Activated naive CD4-positive, alpha-beta T cell treated with Interleukin-2 at 50 U/mL for 16 hours (primary cell): ENCODE measurements around the gene PIP5K1B.

Experiments
- DNase-seq: peaks from one replicate; pipeline ENCODE4 v3.0.0-alpha.2; 2020

PIP5K1B gene

GRCh38 chr9:68925175-68925574 lies 220.1 kb downstream of the PIP5K1B start:
- DNase-seq = no peak

- no peak for DNase-seq
These were observed 222.1 kb downstream of the PIP5K1B start for GRCh38 chr9:68927165-68927564.

GRCh38 chr9:68931821-68932220 lies 226.8 kb downstream of the PIP5K1B start:
- no peak for DNase-seq

GRCh38 chr9:68932458-68932857 lies 227.4 kb downstream of the PIP5K1B start:
- DNase-seq = no peak

- DNase-seq = no peak
These were observed 228.6 kb downstream of the PIP5K1B start for GRCh38 chr9:68933434-68934328.

GRCh38 chr9:68934329-68934644 lies 229.2 kb downstream of the PIP5K1B start:
- no peak for DNase-seq

GRCh38 chr9:68940573-68940972 lies 235.5 kb downstream of the PIP5K1B start:
- no peak for DNase-seq

GRCh38 chr9:68941780-68942459 lies 236.9 kb downstream of the PIP5K1B start:
- no peak for DNase-seq

- no peak for DNase-seq
These were observed 237.8 kb downstream of the PIP5K1B start for GRCh38 chr9:68942790-68943189.

GRCh38 chr9:68947015-68947414 lies 242.0 kb downstream of the PIP5K1B start:
- DNase-seq = no peak

GRCh38 chr9:68947842-68948569 lies 243.0 kb downstream of the PIP5K1B start:
- no peak for DNase-seq

GRCh38 chr9:68949271-68950000 lies 244.4 kb downstream of the PIP5K1B start:
- DNase-seq = no peak

GRCh38 chr9:68950188-68950587 lies 245.1 kb downstream of the PIP5K1B start:
- no peak for DNase-seq

- DNase-seq = no peak
These were observed 245.6 kb downstream of the PIP5K1B start for GRCh38 chr9:68950689-68951088.

GRCh38 chr9:68951879-68952659 lies 247.0 kb downstream of the PIP5K1B start:
- DNase-seq = no peak

GRCh38 chr9:68953771-68954170 lies 248.7 kb downstream of the PIP5K1B start:
- DNase-seq = no peak

- DNase-seq = no peak
These were observed 250.3 kb downstream of the PIP5K1B start for GRCh38 chr9:68955330-68955729.

GRCh38 chr9:68957479-68957878 lies 252.4 kb downstream of the PIP5K1B start:
- no peak for DNase-seq

- no peak for DNase-seq
These were observed 256.5 kb downstream of the PIP5K1B start for GRCh38 chr9:68961587-68961986.

GRCh38 chr9:68963416-68963815 lies 258.4 kb downstream of the PIP5K1B start:
- DNase-seq = no peak

- DNase-seq = no peak
These were observed 259.1 kb downstream of the PIP5K1B start for GRCh38 chr9:68964102-68964541.

GRCh38 chr9:68964765-68965164 lies 259.7 kb downstream of the PIP5K1B start:
- no peak for DNase-seq
